GM12892 (cell line): ENCODE measurements around the gene SEC24C.

ENCODE experiments used
- POLR2A ChIP-seq: IDR thresholded peaks from 2 replicates; pipeline ENCODE4 v1.6.1; 2011; ENCODE audit warnings: low read depth, low read length, control low read depth
- POLR2AphosphoS5 ChIP-seq: IDR thresholded peaks from 2 replicates; pipeline ENCODE4 v1.6.1; 2011; ENCODE audit warnings: low read depth, low read length, control low read depth
- TAF1 ChIP-seq: IDR thresholded peaks from 2 replicates; pipeline ENCODE4 v1.6.1; 2011; ENCODE audit warnings: low read depth, mild to moderate bottlenecking, control low read depth, low read length, borderline replicate concordance

- TF ChIP-seq POLR2A: no peak
- TF ChIP-seq POLR2AphosphoS5: no peak
- no peak for TF ChIP-seq TAF1
Measured at GRCh38 chr10:73734028-73734720, 10.0 kb upstream of the SEC24C start.
